ENCODE data around the gene AGER. TPM values are rescaled to one million over a fixed set of nuclear protein-coding genes. Genes with fewer than 3 reads are reported as not detected.

The AGER gene
- total and polyA plus RNA-seq, 9 donors: 3.4 to 12.8 (median 7.9) TPM

DNA sequence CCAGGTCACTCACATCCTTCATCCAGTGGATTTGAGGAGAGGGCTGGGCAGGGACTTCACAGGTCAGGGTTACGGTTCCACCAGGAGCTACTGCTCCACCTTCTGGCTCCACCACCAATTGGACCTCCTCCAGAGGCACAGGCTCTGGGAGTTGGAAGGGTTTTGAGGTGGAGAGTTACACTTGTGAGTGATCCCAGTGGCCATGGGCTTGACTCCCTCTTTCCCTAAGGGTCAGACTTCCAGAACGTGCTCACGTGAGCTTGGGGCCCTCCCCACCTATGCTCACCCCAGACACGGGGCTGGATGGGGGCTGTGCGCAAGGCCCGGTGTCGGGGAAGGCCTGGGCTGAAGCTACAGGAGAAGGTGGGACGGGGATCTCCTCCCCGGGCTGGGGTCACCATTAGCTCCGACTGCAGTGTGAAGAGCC, 1.5 kb downstream of the AGER start:
- no peaks in the 10 kb centered on the region for H3K27me3 ChIP-seq
- H3K36me3 ChIP-seq: no peaks in the 10 kb centered on the region
- intact Hi-C loops (cut with DNase I): loop anchor here in 1 of 4 donors (10.0 kb wide), 1 partner anchor 458 kb away; the partner anchor contains the start of genes DDAH2, LY6G6C and MPIG6B
- no peak overlapping the region for H3K4me3 ChIP-seq
- DNase-seq: no peak
- H3K27ac ChIP-seq: no peak overlapping the region
- 75 to 81% (median 80%) methylated on average over 10 of the region's 10 CpGs for WGBS, 3 donors
- H3K9me3 ChIP-seq: no peaks in the 10 kb centered on the region
- TF ChIP-seq, protein P1, sequence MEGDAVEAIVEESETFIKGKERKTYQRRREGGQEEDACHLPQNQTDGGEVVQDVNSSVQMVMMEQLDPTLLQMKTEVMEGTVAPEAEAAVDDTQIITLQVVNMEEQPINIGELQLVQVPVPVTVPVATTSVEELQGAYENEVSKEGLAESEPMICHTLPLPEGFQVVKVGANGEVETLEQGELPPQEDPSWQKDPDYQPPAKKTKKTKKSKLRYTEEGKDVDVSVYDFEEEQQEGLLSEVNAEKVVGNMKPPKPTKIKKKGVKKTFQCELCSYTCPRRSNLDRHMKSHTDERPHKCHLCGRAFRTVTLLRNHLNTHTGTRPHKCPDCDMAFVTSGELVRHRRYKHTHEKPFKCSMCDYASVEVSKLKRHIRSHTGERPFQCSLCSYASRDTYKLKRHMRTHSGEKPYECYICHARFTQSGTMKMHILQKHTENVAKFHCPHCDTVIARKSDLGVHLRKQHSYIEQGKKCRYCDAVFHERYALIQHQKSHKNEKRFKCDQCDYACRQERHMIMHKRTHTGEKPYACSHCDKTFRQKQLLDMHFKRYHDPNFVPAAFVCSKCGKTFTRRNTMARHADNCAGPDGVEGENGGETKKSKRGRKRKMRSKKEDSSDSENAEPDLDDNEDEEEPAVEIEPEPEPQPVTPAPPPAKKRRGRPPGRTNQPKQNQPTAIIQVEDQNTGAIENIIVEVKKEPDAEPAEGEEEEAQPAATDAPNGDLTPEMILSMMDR (IDR thresholded peaks at IDR 0.05): no peak
- TF ChIP-seq EP300 (IDR thresholded peaks at IDR 0.05) (no peak), POLR2A (IDR thresholded peaks at IDR 0.05) (no peak)
- peaks cover 3% of the 10 kb centered on the region for H3K4me1 ChIP-seq (ENCODE audit: insufficient read depth)

DNA sequence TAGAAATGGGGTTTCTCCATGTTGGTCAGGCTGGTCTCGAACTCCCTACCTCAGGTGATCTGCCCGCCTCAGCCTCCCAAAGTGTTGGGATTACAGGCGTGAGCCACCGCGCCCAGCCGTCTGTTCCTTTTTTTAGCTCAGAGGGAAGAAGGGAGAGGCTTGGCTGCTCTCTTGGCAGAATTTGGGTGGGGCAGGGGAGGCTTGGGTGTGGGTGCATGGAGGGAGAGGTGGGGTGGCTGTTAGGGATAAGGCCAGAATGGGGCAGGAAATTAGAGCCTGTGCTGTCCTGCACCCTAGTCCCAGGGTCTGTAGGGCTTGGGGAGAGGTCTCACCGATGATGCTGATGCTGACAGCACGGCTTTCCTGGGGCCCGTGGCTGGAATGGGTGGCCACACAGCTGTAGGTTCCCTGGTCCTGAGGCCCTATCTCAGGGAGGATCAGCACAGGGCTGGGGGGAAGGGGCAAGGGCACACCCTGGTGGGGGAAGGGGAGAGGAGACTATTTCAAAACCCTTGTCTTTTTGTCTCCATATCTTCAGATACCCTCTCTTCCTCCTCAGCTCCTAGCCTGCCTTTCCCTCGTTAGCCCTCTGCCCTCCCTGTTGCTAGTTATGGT, 2.0 kb downstream of the AGER start:
- WGBS, 3 donors: 79 to 85% (median 85%) methylated on average over 10 of the region's 10 CpGs
- intact Hi-C loops (cut with DNase I): loop anchor here in 1 of 4 donors (10.0 kb wide), 1 partner anchor 457 kb away; the partner anchor contains the start of genes DDAH2, LY6G6C and MPIG6B
- Histone ChIP-seq H3K27ac (no peak overlapping the region), H3K36me3 (no peaks in the 10 kb centered on the region), H3K4me3 (no peak overlapping the region), H3K4me1 (ENCODE audit: insufficient read depth) (peaks cover 4% of the 10 kb centered on the region), H3K27me3 (no peaks in the 10 kb centered on the region), H3K9me3 (no peaks in the 10 kb centered on the region)
- TF ChIP-seq EP300 (IDR thresholded peaks at IDR 0.05): no peak
- TF ChIP-seq, protein P1 (IDR thresholded peaks at IDR 0.05): no peak
- no peak for TF ChIP-seq POLR2A (IDR thresholded peaks at IDR 0.05)
- DNase-seq: no peak

DNA sequence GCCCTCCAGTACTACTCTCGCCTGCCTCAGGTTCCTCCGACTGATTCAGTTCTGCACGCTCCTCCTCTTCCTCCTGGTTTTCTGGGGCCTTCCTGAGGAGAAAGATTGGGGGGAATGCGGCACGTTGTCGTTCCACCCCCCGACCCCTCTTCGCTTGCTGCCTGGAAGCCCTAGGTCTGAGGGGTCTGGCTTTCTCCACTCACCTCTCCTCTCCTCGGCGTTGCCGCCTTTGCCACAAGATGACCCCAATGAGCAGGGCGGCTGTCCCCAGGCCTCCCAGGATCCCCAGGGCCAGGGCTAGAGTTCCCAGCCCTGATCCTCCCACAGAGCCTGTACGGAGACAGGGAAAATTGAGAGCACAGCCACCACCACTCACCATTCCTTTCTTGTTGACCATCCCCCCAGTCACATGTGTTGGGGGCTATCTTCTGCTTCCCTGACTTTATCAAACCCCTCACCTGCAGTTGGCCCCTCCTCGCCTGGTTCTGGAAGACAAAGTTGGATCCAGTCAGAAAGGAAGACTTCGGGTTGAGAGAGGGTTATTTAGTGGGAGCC, 2.8 kb downstream of the AGER start:
- DNase-seq: peak in 1 of 5 donors; percentile 30
- no peak overlapping the region for H3K4me3 ChIP-seq
- no peak overlapping the region for H3K27ac ChIP-seq
- intact Hi-C loops (cut with DNase I): loop anchor here in 1 of 4 donors (10.0 kb wide), 1 partner anchor 456 kb away; the partner anchor contains the start of genes DDAH2, LY6G6C and MPIG6B
- no peak for TF ChIP-seq EP300 (IDR thresholded peaks at IDR 0.05)
- TF ChIP-seq, protein P1 (IDR thresholded peaks at IDR 0.05): no peak
- no peak for TF ChIP-seq POLR2A (IDR thresholded peaks at IDR 0.05)
- H3K27me3 ChIP-seq: no peaks in the 10 kb centered on the region
- H3K36me3 ChIP-seq: no peaks in the 10 kb centered on the region
- peaks cover 5% of the 10 kb centered on the region for H3K4me1 ChIP-seq (ENCODE audit: insufficient read depth)
- 79 to 81% (median 79%) methylated on average over 15 of the region's 15 CpGs for WGBS, 3 donors
- no peaks in the 10 kb centered on the region for H3K9me3 ChIP-seq

DNA sequence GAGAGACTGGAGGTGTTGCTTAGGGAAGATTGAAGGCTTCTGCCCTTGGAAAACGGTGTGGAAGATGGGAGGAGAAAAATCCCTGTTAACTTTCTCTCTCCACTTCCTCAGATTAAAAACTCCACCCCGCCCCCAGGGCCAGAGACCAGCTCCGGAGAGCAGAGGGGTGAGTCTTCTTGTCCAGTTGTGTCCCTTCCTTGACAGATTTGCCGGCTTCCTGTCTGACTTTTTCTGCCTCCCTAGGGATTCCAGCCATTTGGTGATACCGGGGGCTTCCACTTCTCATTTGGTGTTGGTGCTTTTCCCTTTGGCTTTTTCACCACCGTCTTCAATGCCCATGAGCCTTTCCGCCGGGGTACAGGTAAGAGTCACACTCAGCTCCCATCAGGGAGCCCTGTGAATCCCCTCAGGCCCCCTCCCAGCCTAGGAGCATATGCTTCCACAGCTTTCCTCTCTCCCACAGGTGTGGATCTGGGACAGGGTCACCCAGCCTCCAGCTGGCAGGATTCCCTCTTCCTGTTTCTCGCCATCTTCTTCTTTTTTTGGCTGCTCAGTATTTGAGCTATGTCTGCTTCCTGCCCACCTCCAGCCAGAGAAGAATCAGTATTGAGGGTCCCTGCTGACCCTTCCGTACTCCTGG, 4.2 kb downstream of the AGER start:
- H3K27ac ChIP-seq: peak overlapping the region in 1 of 2 donors; percentile 7
- TF ChIP-seq, protein P1 (IDR thresholded peaks at IDR 0.05): no peak
- TF ChIP-seq EP300 (IDR thresholded peaks at IDR 0.05): no peak
- no peak for TF ChIP-seq POLR2A (IDR thresholded peaks at IDR 0.05)
- peak in 2 of 5 donors; percentile 38 for DNase-seq
- peaks cover 5% of the 10 kb centered on the region for H3K4me1 ChIP-seq (ENCODE audit: insufficient read depth)
- H3K4me3 ChIP-seq: no peak overlapping the region
- no peaks in the 10 kb centered on the region for H3K9me3 ChIP-seq
- WGBS, 3 donors: 64 to 72% (median 71%) methylated on average over 10 of the region's 10 CpGs
- H3K27me3 ChIP-seq: no peaks in the 10 kb centered on the region
- intact Hi-C loops (cut with DNase I): loop anchor here in 1 of 4 donors (10.0 kb wide), 1 partner anchor 455 kb away; the partner anchor contains the start of genes DDAH2, LY6G6C and MPIG6B
- H3K36me3 ChIP-seq: no peaks in the 10 kb centered on the region
